H9 (cell line): Measurements from ENCODE around the gene MPHOSPH6. TPM values are rescaled to one million over a fixed set of nuclear protein-coding genes. Genes with fewer than 3 reads are reported as not detected.

ENCODE experiments used
- DNase-seq: peaks from one replicate; pipeline ENCODE4 v3.0.0-alpha.2; 2017
- H2AFZ ChIP-seq: one replicate; pipeline ENCODE4 v1.6.1; 2013; ENCODE audit warnings: mild to moderate bottlenecking, low read length, control low read depth, moderate library complexity
- H2AK5ac ChIP-seq: 2 replicates; pipeline ENCODE4 v1.6.1; 2013; ENCODE audit warnings: low read length, control low read depth, mixed read lengths; ENCODE audit not compliant: insufficient read length
- H2BK120ac ChIP-seq: one replicate; pipeline ENCODE4 v1.6.1; 2013; ENCODE audit warnings: low read depth, mild to moderate bottlenecking, low read length, control low read depth, inconsistent platforms; ENCODE audit not compliant: poor library complexity, severe bottlenecking
- H2BK12ac ChIP-seq: 2 replicates; pipeline ENCODE4 v1.6.1; 2013; ENCODE audit warnings: low read length, control low read depth, mixed read lengths, low read depth; ENCODE audit not compliant: insufficient read length
- H2BK15ac ChIP-seq: 2 replicates; pipeline ENCODE4 v1.6.1; 2013; ENCODE audit warnings: low read depth, low read length, control low read depth
- H2BK20ac ChIP-seq: one replicate; pipeline ENCODE4 v1.6.1; 2013; ENCODE audit warnings: low read depth, mild to moderate bottlenecking, low read length, control low read depth, inconsistent platforms; ENCODE audit not compliant: poor library complexity, severe bottlenecking
- H2BK5ac ChIP-seq: 2 replicates; pipeline ENCODE4 v1.6.1; 2013; ENCODE audit warnings: low read length, control low read depth, mixed read lengths; ENCODE audit not compliant: insufficient read length
- H3K14ac ChIP-seq: 2 replicates; pipeline ENCODE4 v1.6.1; 2013; ENCODE audit warnings: low read length, control low read depth; ENCODE audit not compliant: insufficient read depth
- H3K18ac ChIP-seq: 2 replicates; pipeline ENCODE4 v1.6.1; 2013; ENCODE audit warnings: low read depth, mild to moderate bottlenecking, mixed read lengths, low read length, control low read depth; ENCODE audit not compliant: insufficient read length
- H3K23ac ChIP-seq: 2 replicates; pipeline ENCODE4 v1.6.1; 2013; ENCODE audit warnings: low read length, control low read depth, mixed read lengths, low read depth; ENCODE audit not compliant: insufficient read length
- H3K23me2 ChIP-seq: 2 replicates; pipeline ENCODE4 v1.6.1; 2013; ENCODE audit warnings: low read depth, mild to moderate bottlenecking, mixed read lengths, low read length, control low read depth; ENCODE audit not compliant: insufficient read length, poor library complexity, severe bottlenecking
- H3K27ac ChIP-seq: 2 replicates; pipeline ENCODE4 v1.5.1; 2013; ENCODE audit warnings: low read length, control low read depth, mixed read lengths, low read depth; ENCODE audit not compliant: insufficient read length
- H3K27me3 ChIP-seq: 2 replicates; pipeline ENCODE4 v1.6.1; 2013; ENCODE audit warnings: low read length, control low read depth, inconsistent platforms; ENCODE audit not compliant: insufficient read depth
- H3K4ac ChIP-seq: 2 replicates; pipeline ENCODE4 v1.6.1; 2013; ENCODE audit warnings: low read depth, mild to moderate bottlenecking, control low read depth, inconsistent platforms, low read length, moderate library complexity
- H3K4me1 ChIP-seq: 2 replicates; pipeline ENCODE4 v1.6.1; 2013; ENCODE audit warnings: low read length, control low read depth, inconsistent platforms; ENCODE audit not compliant: insufficient read depth
- H3K4me2 ChIP-seq: 2 replicates; pipeline ENCODE4 v1.6.1; 2013; ENCODE audit warnings: low read length, control low read depth, mixed read lengths; ENCODE audit not compliant: insufficient read length, insufficient read depth
- H3K56ac ChIP-seq: 2 replicates; pipeline ENCODE4 v1.6.1; 2013; ENCODE audit warnings: low read depth, mild to moderate bottlenecking, mixed read lengths, low read length, control low read depth; ENCODE audit not compliant: insufficient read length
- H3K79me1 ChIP-seq: 2 replicates; pipeline ENCODE4 v1.6.1; 2013; ENCODE audit warnings: low read depth, mild to moderate bottlenecking, moderate library complexity, low read length, control low read depth, inconsistent platforms; ENCODE audit not compliant: insufficient read depth, poor library complexity, severe bottlenecking
- H3K79me2 ChIP-seq: 2 replicates; pipeline ENCODE4 v1.6.1; 2013; ENCODE audit warnings: low read length, control low read depth, inconsistent platforms; ENCODE audit not compliant: insufficient read depth
- H3K9ac ChIP-seq: 2 replicates; pipeline ENCODE4 v1.6.1; 2013; ENCODE audit warnings: low read length, control low read depth, mixed read lengths; ENCODE audit not compliant: insufficient read length; ENCODE audit errors: extremely low read depth
- H3K9me3 ChIP-seq: one replicate; pipeline ENCODE4 v1.6.1; 2013; ENCODE audit warnings: low read depth, low read length, inconsistent platforms; ENCODE audit not compliant: control insufficient read depth
- H3T11ph ChIP-seq: one replicate; pipeline ENCODE4 v1.6.1; 2013; ENCODE audit warnings: mild to moderate bottlenecking, low read length, control low read depth, inconsistent platforms
- H4K20me1 ChIP-seq: one replicate; pipeline ENCODE4 v1.6.1; 2013; ENCODE audit not compliant: control insufficient read depth, insufficient read length, insufficient read depth
- H4K5ac ChIP-seq: 2 replicates; pipeline ENCODE4 v1.6.1; 2013; ENCODE audit warnings: low read depth, mild to moderate bottlenecking, mixed read lengths, low read length, control low read depth; ENCODE audit not compliant: insufficient read length
- H4K8ac ChIP-seq: replicated peaks from 2 replicates; pipeline ENCODE4 v1.6.1; 2013; ENCODE audit warnings: low read length, control low read depth, mixed read lengths, low read depth; ENCODE audit not compliant: insufficient read length
- H4K91ac ChIP-seq: 2 replicates; pipeline ENCODE4 v1.6.1; 2013; ENCODE audit warnings: low read depth, mild to moderate bottlenecking, moderate library complexity, mixed read lengths, low read length, control low read depth; ENCODE audit not compliant: insufficient read length
- H3K27ac Mint-ChIP-seq, 3 experiments: 2 replicates in 2 of 3; 3 replicates in 1 of 3; pipeline ENCODE4 v1.8.0; 2020 to 2021; ENCODE audit warnings: mixed read lengths in 3 of 3, mild to moderate bottlenecking in 1 of 3, moderate library complexity in 1 of 3
- H3K27me3 Mint-ChIP-seq: 2 replicates; pipeline ENCODE4 v1.8.0; 2021; ENCODE audit warnings: low read depth, mild to moderate bottlenecking, moderate library complexity, mixed read lengths
- H3K36me3 Mint-ChIP-seq, 3 experiments: 2 replicates in 2 of 3; 3 replicates in 1 of 3; pipeline ENCODE4 v1.8.0; 2020 to 2021; ENCODE audit warnings: low read depth in 3 of 3, mixed read lengths in 3 of 3; ENCODE audit not compliant: insufficient read depth in 1 of 3
- H3K4me1 Mint-ChIP-seq, 2 experiments: 2 replicates each; pipeline ENCODE4 v1.8.0; 2020; ENCODE audit warnings: mixed read lengths in 2 of 2
- H3K4me3 Mint-ChIP-seq, 2 experiments: 2 replicates in 1 of 2; 3 replicates in 1 of 2; pipeline ENCODE4 v1.8.0; 2020 to 2021; ENCODE audit warnings: mild to moderate bottlenecking in 2 of 2, mixed read lengths in 2 of 2, moderate library complexity in 1 of 2
- H3K9me3 Mint-ChIP-seq, 2 experiments: 2 replicates in 1 of 2; 3 replicates in 1 of 2; pipeline ENCODE4 v1.8.0; 2020; ENCODE audit warnings: mild to moderate bottlenecking in 2 of 2, mixed read lengths in 2 of 2, moderate library complexity in 1 of 2
- CTCF ChIP-seq: fragments of 200-600 bp; sonication (generic); conservative IDR thresholded peaks from 3 replicates; pipeline ENCODE4 v1.8.0; 2021; ENCODE audit warnings: antibody characterized with exemption, mild to moderate bottlenecking
- WGBS: extraction: QIAGEN DNeasy Blood & Tissue Kit; methylation state at CpG from one replicate; pipeline ENCODE4 v1.1.7; 2013; ENCODE audit warnings: missing lambda C conversion rate, low lambda C conversion rate, mixed read lengths; ENCODE audit not compliant: insufficient read length; ENCODE audit errors: extremely low coverage; 5-methylcytosine and 5-hydroxymethylcytosine counted together
- total RNA-seq: library from RNA; stranded (reverse); gene quantifications from 2 replicates; pipeline ENCODE4 v1.2.1, GENCODE V29; 2021

Gene MPHOSPH6
- total RNA-seq, 1 experiment from 2014 or later, result 38.3 TPM

- Histone ChIP-seq H3K18ac (no peak overlapping the region), H3K4me1 (no peaks in the 10 kb centered on the region; the same call in 1 of the 2 replicates), H3K14ac (no peak overlapping the region), H4K20me1 (no peaks in the 10 kb centered on the region), H3K56ac (no peak overlapping the region), H4K8ac (no peak overlapping the region), H3K9me3 (no peaks in the 10 kb centered on the region), H2BK12ac (no peak overlapping the region), H3K79me1 (no peaks in the 10 kb centered on the region), H3K23ac (no peak overlapping the region), H3K4me2 (no peak overlapping the region), H2BK15ac (no peak overlapping the region), H2BK120ac (no peak overlapping the region), H2BK20ac (no peak overlapping the region), H4K5ac (no peak overlapping the region), H3K79me2 (no peaks in the 10 kb centered on the region), H2BK5ac (no peak overlapping the region), H2AK5ac (no peak overlapping the region), H2AFZ (no peak overlapping the region), H3T11ph (no peak overlapping the region), H3K9ac (no peak overlapping the region), H3K4ac (no peak overlapping the region), H3K27me3 (no peaks in the 10 kb centered on the region), H4K91ac (no peak overlapping the region), H3K23me2 (peaks cover 3% of the 10 kb centered on the region), H3K27ac (no peak overlapping the region)
- DNase-seq, result no peak
- Mint-ChIP-seq H3K4me1 (peaks cover 3 to 14% of the 10 kb centered on the region in 2 experiments; a peak in 3 of 4 replicates), H3K36me3 (peaks cover 39 to 54% (median 48%) of the 10 kb centered on the region in 3 experiments; a peak in 6 of 7 replicates), H3K27ac (no peak overlapping the region), H3K4me3 (no peak overlapping the region), H3K9me3 (no peaks in the 10 kb centered on the region; a peak in 1 of 5 replicates), H3K27me3 (no peaks in the 10 kb centered on the region)
- TF ChIP-seq CTCF, result no peak
- no CpG with 5 or more reads among the region's 5 CpGs for whole genome bisulfite sequencing
Measured at GRCh38 chr16:82147546-82147945, 22.5 kb downstream of the MPHOSPH6 start.
